Activated CD8-positive, alpha-beta memory T cell treated with anti-CD3 and anti-CD28 coated beads, Interleukin-2, amount 50 U/mL, for 24 hours (primary cell): ENCODE results near the gene INSYN2A.

Experiments used
- DNase-seq: peaks from one replicate; pipeline ENCODE4 v3.0.0-alpha.2; 2020; ENCODE audit errors: extremely low read depth

INSYN2A gene

DNA sequence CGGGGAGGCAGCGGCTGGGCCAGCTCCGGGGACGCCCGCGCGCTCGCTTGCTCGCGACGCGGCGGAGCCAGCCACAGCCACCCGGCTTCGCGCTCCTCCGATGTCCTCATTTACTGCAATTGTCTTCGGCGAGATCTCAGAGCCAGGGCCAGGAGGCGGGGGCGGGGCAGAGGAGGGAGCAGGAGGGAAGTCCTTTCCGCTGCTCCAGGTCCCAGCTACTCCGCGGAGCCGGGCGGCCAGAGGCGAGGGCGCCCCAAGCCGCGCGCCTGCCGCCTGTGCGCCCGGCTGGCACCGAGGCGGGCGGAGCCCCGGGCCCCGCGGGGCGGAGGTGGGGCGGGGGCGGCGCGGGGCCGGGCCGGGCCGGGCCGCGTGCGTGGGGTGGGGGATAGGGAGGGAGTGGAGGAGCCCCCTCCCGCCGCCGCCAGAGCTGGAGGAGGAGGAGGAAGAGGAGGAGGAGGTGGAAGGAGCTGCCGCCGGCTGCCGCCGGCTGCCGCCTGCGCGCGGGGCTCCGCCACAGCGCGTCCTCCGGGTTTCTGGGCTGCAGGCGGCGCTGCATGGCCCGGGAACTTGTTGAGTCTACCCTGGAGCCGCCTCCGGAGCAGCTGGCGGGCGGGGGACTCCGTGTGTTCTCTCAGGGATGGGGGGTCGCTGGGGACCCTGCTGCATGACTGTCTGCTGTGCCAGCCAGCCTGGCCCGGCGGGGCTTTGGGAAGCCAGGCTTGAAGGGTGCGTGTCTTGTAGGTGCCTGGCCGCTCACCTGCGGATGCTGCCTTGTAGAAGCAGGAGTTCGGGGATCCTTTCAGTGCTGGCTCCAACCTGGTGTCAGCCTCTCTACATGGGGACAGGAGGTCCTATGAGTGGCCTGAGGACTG, at the start of gene INSYN2A:
Gene INSYN2A (minus strand): TSS at position 310 of the 872 bp plus-strand sequence. CDS start 20,196 bp downstream, outside the sequence.
- DNase-seq, result no peak

DNA sequence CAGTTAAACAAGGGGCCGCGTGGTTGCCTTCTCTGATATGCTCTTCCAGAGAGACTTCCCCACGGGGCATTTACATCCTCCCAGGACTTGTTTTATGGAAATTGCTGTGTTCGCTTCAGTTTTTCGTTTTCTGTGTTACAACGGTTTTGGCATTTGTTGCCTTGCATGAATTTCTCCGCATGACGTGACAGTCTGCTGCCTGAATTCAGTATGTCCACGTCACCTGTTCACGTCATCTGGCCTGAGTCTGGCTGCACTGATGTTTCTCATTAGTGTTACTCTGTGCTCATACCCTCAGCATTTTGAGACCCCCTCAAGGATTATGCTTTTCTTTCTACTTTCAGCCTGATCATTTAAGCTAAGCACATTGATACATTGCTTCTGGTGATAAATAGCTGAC, 49.1 kb upstream of the INSYN2A start:
- DNase-seq, result no peak

- DNase-seq, result no peak
These were observed 47.3 kb upstream of the INSYN2A start for GRCh38 chr10:127243490-127244272.

DNA sequence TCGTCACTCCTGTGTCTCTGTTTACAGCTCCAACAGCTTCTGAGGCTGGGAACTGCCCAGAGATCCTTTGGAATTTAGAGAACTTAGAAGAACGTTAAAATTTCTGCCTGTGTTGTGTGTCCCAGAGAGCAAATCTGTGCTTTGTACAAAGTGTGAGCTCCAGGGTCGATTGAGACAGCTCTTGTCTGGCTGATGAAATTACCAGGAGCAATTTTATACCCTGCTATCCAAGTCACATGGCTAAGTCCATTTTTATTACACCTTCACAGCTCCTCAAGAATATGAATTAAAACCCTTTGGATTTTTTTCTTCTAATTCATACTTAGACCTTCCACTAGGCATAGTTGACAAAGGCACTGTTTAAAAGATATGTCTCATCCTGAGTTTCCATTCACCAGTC, 46.5 kb upstream of the INSYN2A start:
- no peak for DNase-seq

- no peak for DNase-seq
These were observed 39.9 kb upstream of the INSYN2A start for GRCh38 chr10:127236266-127236665.

GRCh38 chr10:127234306-127234800, 38.0 kb upstream of the INSYN2A start:
- no peak for DNase-seq

GRCh38 chr10:127228195-127228787, 31.9 kb upstream of the INSYN2A start:
- DNase-seq, result no peak

- DNase-seq, result no peak
These were observed 31.3 kb upstream of the INSYN2A start for GRCh38 chr10:127227663-127228062.

DNA sequence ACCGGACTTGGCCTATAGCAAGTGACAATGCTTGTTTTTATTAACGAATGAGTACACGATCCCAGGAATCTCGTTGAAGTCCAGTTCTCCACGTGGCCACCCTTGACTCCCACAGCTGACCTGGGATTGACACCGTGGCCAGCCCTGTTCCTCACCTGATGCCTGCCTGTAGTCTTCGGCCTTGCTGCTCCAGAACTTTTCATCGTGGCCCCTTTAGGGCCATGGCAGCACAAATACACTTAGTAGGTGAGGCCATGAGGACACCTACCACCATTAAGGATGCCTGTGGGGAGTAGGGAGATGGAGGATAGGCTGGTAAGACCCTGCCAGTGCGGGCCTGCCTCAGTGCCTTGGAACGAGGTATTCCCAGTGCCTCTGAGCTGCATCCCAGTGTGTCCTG, 30.6 kb upstream of the INSYN2A start:
- no peak for DNase-seq

- DNase-seq, result no peak
These were observed 24.9 kb upstream of the INSYN2A start for GRCh38 chr10:127221281-127221680.

DNA sequence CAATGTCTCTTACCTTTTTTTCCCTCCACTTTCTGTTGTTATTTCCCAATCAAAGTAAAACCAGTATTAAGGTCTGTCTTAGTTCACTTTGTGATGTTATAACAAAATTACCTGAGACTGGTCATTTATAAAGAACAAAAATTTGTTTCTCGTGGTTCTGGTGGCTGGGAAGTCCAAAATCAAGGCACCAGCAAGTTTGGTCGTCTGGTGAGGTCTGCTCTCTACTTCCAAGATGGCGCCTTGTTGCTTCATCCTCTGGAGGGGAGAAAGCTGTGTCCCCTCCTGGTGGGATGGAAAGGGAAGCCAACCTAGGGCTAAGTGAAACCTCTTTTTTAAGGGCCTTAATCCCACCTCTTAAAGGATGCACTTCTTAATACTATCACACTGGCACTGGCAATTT, 22.3 kb upstream of the INSYN2A start:
- no peak for DNase-seq

DNA sequence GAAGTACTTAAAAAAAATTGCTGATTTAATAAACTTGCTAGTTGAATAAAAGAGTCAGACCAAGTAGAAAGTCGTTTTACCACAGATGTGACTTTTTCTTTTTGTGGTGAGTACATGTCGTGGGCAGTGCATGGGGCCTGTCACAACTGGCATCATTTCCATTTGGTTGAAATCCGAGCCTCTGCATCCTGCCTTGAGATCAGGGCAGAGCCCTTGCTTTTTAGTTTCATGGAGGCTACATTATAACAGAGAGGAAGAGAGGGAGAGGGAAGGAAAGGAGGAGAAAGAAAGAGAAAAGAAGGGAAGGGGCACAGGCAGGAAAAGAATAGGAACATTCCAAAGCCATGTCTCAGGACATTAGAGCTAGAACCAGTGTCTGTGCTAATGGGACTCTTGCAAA, 20.4 kb upstream of the INSYN2A start:
- no peak for DNase-seq

- no peak for DNase-seq
These were observed 19.9 kb upstream of the INSYN2A start for GRCh38 chr10:127216274-127216673.

DNA sequence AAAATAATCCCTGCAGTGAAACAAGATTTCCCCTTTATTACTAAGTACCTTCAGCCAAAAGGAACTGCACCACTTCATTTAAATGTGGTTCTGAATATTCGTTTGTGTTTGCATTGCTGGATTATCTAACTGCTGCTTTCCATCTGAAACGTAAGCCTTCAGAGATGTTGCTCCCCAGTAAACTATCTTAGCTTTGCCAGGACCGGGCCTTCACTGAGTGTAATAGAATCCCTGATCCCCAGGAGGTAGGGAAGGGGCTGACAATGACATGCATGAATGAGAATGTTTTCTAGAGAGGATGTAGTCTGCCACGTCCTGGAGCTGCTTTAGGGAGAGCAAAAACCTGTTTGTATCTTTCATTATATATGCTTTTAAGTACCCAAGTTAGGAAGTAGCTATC, 19.5 kb upstream of the INSYN2A start:
- DNase-seq, result no peak

- DNase-seq, result no peak
These were observed 14.6 kb upstream of the INSYN2A start for GRCh38 chr10:127210936-127211466.

DNA sequence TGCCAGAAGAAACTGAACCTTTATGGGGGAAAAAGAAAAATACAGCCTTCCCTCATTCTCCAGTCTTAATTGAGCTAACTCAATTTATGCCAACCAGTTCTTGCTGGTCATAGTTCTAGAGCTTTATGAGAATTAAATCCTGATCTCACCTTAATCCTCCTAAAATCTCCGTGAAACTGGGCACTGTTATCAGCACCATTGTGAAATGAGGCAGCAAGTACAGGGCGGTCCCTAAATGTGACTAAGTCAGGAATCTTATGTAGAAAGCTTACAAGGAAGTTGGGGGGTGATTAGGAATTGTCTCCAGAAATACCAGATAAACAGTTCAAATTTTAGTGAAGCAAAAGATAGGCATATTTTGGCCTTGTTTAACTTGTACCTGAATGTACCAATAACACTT, 10.7 kb upstream of the INSYN2A start:
- no peak for DNase-seq

GRCh38 chr10:127203067-127203466, 6.7 kb upstream of the INSYN2A start:
- no peak for DNase-seq

DNA sequence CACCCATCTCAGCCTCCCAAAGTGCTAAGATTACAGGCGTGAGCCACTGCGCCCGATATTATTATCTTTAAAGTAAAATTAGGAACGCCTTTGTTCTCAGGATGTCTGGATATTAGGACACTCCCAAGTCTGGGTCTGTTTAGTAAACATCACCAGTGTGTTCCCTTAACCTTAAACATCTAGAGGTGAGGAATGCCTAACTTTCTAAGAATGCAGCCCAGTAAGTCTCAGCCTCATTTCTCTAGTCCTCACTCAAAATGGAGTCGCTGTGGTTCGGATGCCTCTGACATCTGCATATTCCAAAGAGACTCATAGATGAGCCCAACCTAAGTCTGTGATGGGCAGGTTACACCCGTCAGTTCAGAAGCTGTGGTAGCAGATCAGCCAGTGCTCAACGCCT, 4.3 kb upstream of the INSYN2A start:
- no peak for DNase-seq

DNA sequence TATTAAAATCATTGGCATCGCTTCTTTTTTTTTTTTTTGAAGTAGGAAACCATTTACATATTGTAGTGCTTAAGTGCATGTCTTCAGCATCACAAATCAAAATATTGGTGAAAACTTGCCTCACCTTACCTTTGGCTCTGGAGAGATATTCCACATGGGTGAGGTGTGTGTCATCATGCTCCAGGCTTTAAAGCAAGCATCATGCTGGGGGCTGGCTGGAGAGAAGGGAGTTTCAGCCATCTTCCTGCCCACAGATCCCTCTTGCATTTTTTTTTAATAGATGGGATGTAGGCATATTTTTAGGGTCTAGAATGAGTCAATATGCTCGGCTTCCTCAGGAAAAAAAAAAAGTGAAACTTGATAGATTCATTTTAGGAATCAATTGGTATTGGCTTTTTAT, 2.3 kb upstream of the INSYN2A start:
- no peak for DNase-seq

DNA sequence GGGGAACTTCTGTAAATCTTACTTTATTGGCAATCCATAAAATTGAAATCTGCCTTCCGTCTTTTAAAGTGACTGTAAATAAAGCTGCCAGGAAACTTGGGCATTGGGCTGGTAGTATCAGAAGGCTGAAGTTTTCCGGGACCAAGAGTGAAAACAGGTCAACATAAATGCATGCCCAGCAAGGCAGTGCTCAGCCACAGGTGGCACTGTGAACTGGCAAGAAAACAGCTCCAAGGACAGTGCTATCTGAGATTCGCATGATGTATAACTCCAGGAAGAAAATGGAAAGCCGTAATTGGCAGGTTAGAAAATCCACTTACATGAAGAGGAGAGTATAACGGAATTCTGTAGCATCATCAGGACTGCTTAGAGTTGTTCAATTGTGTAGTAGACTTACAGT, 1.9 kb upstream of the INSYN2A start:
- no peak for DNase-seq

- no peak for DNase-seq
These were observed 702 bp upstream of the INSYN2A start for GRCh38 chr10:127197154-127197432.

DNA sequence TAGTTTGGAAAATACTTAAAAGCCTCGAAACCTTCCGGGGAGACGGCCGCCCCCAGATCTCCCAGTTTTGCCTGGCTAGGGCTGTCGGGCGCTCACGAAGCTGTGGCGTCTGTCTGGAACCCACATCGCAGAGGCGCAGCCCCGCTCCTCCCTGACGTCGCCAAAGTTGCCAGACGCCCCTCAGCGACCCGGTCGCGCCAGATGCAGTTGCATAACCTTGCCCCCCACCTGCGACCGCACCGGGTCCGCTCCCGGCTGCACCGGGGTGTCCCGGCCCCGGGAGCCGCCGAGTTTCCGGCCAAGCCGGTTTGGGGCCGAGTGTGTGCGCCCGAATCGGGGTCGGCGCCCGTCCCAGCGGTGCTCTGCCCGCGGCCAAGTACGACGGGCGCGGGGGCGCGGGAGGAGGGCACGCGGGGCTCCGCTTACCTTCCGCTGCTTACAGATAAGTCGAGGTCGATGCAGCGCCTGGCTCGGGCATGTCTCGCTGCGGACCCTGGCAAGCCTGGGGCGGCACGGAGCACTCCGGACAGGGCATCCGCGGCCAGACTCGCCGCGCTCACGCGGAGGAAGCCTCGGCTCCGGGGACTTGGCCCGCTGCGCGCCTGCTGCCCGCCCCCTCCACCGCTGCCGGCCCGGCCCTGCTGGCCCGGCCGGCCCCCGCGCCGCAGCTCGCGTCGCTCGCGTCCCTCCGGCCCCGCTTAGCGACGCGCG, 665 bp downstream of the INSYN2A start:
- no peak for DNase-seq
